HepG2 (cell line): ENCODE results near the gene PTPRD. TPM values are rescaled to one million over a fixed set of nuclear protein-coding genes. Genes with fewer than 3 reads are reported as not detected.

Experiments
- LCORL ChIP-seq, 2 experiments: fragments of 450-650 bp in 1 of 2; sonication (generic) in 1 of 2; formaldehyde crosslinking in 1 of 2; IDR thresholded peaks; 2 replicates each; pipeline versions ENCODE4 v1.5.0 to v1.6.1; 2017 to 2020; ENCODE audit warnings: antibody characterized with exemption in 1 of 2, missing genetic modification reagents in 1 of 2
- NFATC3 ChIP-seq: sonication (generic); formaldehyde crosslinking; IDR thresholded peaks from 2 replicates; pipeline ENCODE4 v1.5.1; 2020; ENCODE audit warnings: mild to moderate bottlenecking, missing genetic modification reagents
- ZMYM2 ChIP-seq: sonication (generic); formaldehyde crosslinking; IDR thresholded peaks from 2 replicates; pipeline ENCODE4 v1.8.0; 2022; ENCODE audit warnings: mild to moderate bottlenecking, missing genetic modification reagents
- ZNF572 ChIP-seq: sonication (generic); formaldehyde crosslinking; IDR thresholded peaks from 2 replicates; pipeline ENCODE4 v1.5.1; 2020; ENCODE audit warnings: mild to moderate bottlenecking, missing genetic modification reagents
- ZNF598 ChIP-seq: sonication (generic); formaldehyde crosslinking; IDR thresholded peaks from 2 replicates; pipeline ENCODE4 v1.5.1; 2020; ENCODE audit warnings: mild to moderate bottlenecking, missing genetic modification reagents, borderline replicate concordance
- ZNF772 ChIP-seq: sonication (generic); formaldehyde crosslinking; IDR thresholded peaks from 2 replicates; pipeline ENCODE4 v1.5.0; 2020; ENCODE audit warnings: mild to moderate bottlenecking, missing genetic modification reagents
- polyA plus RNA-seq, 8 experiments: library from polyadenylated mRNA; depleted of rRNA in 3 of 8; stranded (reverse) in 7 of 8; unstranded in 1 of 8; fragments of >200 nt; fragmentation: Illumina TruSeq in 4 of 8; extraction: Trizol in 4 of 8; gene quantifications; 2 replicates each; pipeline versions ENCODE4 v1.2.1 to v1.2.3, GENCODE V29; 2011 to 2016; ENCODE audit warnings: low read depth in 4 of 8, missing spikeins in 1 of 8, mixed read lengths in 1 of 8; ENCODE audit not compliant: insufficient read depth in 1 of 8
- total RNA-seq, 5 experiments: library from RNA; depleted of rRNA; stranded (reverse); fragments of >200 nt; fragmentation: Illumina TruSeq; extraction: Trizol; gene quantifications; 2 replicates each; pipeline ENCODE4 v1.2.3, GENCODE V29; 2016; ENCODE audit warnings: low read depth in 1 of 5
- TF ChIP-seq, protein P1 (sequence below): sonication (generic); formaldehyde crosslinking; IDR thresholded peaks from 2 replicates; pipeline ENCODE4 v1.9.0; 2021; ENCODE audit warnings: mild to moderate bottlenecking, missing genetic modification reagents
- TF ChIP-seq, protein P2 (sequence below): sonication (generic); formaldehyde crosslinking; IDR thresholded peaks from 2 replicates; pipeline ENCODE4 v1.8.1; 2023; ENCODE audit warnings: missing genetic modification reagents, mild to moderate bottlenecking, borderline replicate concordance

Gene PTPRD
- total and polyA plus RNA-seq, 2 of the 13 experiments (the other 11 are each of a cell fraction or from before 2014, with no cell fraction given) = 0.05 TPM; not detected in 1

DNA sequence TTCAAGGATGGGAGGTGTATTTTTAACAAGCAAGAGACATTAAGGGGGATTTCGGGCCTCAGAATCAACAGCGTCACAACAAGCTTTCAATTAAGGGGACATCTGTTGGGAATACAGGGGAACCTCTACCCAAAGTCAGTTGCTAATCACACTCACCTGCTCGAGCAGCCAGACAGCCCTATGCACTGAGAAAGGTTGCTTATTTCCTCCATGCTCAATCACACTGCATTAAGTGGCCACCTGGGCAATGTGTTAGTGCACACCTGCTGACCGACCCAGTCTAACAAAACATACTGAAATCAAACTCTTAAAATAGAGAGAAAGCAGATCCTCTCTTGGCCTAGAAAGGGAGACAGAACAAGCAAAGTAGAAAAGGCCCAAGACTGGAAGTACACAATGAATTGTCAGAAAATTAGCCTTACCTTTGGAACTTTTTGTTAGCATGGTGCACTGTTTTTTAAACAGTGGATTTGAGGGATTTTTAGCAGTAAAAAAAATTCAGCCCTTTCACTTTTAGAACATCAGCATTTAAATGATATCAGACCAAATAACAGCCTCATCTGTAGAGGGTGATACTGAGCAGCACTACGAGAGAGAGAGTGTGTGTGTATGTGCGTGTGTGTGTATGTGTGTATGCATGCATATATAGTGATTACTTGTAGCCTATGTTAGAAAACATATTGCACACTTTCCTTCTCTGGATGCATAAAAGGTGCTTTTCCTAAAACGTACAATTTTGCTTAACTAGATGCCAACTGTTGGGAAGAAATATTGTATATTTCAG lies 1694.7 kb downstream of the PTPRD start (continued):
- no peak for TF ChIP-seq ZMYM2
- no peak for TF ChIP-seq ZNF598
- TF ChIP-seq, protein P1, sequence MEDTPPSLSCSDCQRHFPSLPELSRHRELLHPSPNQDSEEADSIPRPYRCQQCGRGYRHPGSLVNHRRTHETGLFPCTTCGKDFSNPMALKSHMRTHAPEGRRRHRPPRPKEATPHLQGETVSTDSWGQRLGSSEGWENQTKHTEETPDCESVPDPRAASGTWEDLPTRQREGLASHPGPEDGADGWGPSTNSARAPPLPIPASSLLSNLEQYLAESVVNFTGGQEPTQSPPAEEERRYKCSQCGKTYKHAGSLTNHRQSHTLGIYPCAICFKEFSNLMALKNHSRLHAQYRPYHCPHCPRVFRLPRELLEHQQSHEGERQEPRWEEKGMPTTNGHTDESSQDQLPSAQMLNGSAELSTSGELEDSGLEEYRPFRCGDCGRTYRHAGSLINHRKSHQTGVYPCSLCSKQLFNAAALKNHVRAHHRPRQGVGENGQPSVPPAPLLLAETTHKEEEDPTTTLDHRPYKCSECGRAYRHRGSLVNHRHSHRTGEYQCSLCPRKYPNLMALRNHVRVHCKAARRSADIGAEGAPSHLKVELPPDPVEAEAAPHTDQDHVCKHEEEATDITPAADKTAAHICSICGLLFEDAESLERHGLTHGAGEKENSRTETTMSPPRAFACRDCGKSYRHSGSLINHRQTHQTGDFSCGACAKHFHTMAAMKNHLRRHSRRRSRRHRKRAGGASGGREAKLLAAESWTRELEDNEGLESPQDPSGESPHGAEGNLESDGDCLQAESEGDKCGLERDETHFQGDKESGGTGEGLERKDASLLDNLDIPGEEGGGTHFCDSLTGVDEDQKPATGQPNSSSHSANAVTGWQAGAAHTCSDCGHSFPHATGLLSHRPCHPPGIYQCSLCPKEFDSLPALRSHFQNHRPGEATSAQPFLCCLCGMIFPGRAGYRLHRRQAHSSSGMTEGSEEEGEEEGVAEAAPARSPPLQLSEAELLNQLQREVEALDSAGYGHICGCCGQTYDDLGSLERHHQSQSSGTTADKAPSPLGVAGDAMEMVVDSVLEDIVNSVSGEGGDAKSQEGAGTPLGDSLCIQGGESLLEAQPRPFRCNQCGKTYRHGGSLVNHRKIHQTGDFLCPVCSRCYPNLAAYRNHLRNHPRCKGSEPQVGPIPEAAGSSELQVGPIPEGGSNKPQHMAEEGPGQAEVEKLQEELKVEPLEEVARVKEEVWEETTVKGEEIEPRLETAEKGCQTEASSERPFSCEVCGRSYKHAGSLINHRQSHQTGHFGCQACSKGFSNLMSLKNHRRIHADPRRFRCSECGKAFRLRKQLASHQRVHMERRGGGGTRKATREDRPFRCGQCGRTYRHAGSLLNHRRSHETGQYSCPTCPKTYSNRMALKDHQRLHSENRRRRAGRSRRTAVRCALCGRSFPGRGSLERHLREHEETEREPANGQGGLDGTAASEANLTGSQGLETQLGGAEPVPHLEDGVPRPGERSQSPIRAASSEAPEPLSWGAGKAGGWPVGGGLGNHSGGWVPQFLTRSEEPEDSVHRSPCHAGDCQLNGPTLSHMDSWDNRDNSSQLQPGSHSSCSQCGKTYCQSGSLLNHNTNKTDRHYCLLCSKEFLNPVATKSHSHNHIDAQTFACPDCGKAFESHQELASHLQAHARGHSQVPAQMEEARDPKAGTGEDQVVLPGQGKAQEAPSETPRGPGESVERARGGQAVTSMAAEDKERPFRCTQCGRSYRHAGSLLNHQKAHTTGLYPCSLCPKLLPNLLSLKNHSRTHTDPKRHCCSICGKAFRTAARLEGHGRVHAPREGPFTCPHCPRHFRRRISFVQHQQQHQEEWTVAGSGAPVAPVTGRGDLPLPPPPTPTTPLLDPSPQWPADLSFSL = no peak
- TF ChIP-seq ZNF572 (CRISPR knock-in tag) = no peak
- TF ChIP-seq LCORL (IDR thresholded peaks at IDR 0.05) = no peak
- TF ChIP-seq LCORL (CRISPR knock-in tag; IDR thresholded peaks at IDR 0.05) = no peak
- TF ChIP-seq, protein P2, sequence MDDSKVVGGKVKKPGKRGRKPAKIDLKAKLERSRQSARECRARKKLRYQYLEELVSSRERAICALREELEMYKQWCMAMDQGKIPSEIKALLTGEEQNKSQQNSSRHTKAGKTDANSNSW (CRISPR knock-in tag) = no peak
- no peak for TF ChIP-seq NFATC3 (CRISPR knock-in tag)
- no peak for TF ChIP-seq ZNF772 (CRISPR knock-in tag)
